BJ (cell line): ENCODE measurements around the gene AP4B1. TPM values are rescaled to one million over a fixed set of nuclear protein-coding genes. Genes with fewer than 3 reads are reported as not detected.

ENCODE experiments used
- CTCF ChIA-PET: fragments of 350-600 bp; formaldehyde crosslinking; extraction: SDS; loops from one replicate; lab custom pipeline; 2021; ENCODE audit warnings: antibody characterized with exemption, inconsistent platforms; lab: Yijun Ruan, JAX
- POLR2A ChIA-PET: fragments of 300-600 bp; sonication (Branson Sonifier 250); formaldehyde crosslinking; extraction: SDS; loops from one replicate; lab custom pipeline; 2021; ENCODE audit warnings: antibody characterized with exemption; lab: Charles Lee
- DNase-seq: peaks from one replicate; pipeline ENCODE4 v3.0.0-alpha.2; 2011; ENCODE audit warnings: low read depth
- H3K27me3 ChIP-seq: 2 replicates; pipeline ENCODE4 v1.6.0; 2011; ENCODE audit warnings: low read length; ENCODE audit not compliant: control insufficient read depth, insufficient read depth
- H3K36me3 ChIP-seq: 2 replicates; pipeline ENCODE4 v1.5.1; 2011; ENCODE audit warnings: low read length; ENCODE audit not compliant: control insufficient read depth, insufficient read depth
- H3K4me3 ChIP-seq: 2 replicates; pipeline ENCODE4 v1.5.1; 2011; ENCODE audit warnings: low read depth, mild to moderate bottlenecking, control low read depth, low read length
- polyA plus RNA-seq: library from polyadenylated mRNA; depleted of rRNA; stranded (reverse); fragments of >200 nt; gene quantifications from 2 replicates; pipeline ENCODE4 v1.2.3, GENCODE V29; 2011
- TF ChIP-seq, protein P1 (sequence below): IDR thresholded peaks from 2 replicates; pipeline ENCODE4 v1.5.1; 2011; ENCODE audit warnings: low read depth, mild to moderate bottlenecking, control low read depth, inconsistent platforms, low read length, moderate library complexity; ENCODE audit not compliant: insufficient read depth

The AP4B1 gene
- polyA plus RNA-seq, 1 experiment, result 9.5 TPM

DNA sequence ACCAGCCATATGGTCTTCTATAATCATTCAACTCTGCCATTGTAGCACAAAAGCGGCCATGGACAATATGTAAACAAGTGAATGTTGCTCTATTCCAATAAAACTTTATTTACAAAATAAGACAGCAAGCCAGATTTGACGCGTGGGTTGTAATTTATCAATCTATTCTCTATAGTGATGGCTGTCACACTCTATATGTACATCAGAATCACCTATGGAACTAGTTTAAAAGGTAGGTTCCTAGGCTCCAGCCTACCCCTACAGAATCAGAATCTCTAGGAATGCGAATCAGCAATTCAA is 24.9 kb downstream of the AP4B1 start:
- Histone ChIP-seq H3K4me3 (no peak overlapping the region), H3K36me3 (no peaks in the 10 kb centered on the region), H3K27me3 (no peaks in the 10 kb centered on the region)
- ChIA-PET POLR2A (no interaction called here), CTCF (interaction anchor here (1.2 kb wide), 1 partner anchor 17 kb away, joined by 3 read pairs; no protein-coding TSS in a partner anchor)
- TF ChIP-seq, protein P1, sequence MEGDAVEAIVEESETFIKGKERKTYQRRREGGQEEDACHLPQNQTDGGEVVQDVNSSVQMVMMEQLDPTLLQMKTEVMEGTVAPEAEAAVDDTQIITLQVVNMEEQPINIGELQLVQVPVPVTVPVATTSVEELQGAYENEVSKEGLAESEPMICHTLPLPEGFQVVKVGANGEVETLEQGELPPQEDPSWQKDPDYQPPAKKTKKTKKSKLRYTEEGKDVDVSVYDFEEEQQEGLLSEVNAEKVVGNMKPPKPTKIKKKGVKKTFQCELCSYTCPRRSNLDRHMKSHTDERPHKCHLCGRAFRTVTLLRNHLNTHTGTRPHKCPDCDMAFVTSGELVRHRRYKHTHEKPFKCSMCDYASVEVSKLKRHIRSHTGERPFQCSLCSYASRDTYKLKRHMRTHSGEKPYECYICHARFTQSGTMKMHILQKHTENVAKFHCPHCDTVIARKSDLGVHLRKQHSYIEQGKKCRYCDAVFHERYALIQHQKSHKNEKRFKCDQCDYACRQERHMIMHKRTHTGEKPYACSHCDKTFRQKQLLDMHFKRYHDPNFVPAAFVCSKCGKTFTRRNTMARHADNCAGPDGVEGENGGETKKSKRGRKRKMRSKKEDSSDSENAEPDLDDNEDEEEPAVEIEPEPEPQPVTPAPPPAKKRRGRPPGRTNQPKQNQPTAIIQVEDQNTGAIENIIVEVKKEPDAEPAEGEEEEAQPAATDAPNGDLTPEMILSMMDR, result no peak
- no peak for DNase-seq

DNA sequence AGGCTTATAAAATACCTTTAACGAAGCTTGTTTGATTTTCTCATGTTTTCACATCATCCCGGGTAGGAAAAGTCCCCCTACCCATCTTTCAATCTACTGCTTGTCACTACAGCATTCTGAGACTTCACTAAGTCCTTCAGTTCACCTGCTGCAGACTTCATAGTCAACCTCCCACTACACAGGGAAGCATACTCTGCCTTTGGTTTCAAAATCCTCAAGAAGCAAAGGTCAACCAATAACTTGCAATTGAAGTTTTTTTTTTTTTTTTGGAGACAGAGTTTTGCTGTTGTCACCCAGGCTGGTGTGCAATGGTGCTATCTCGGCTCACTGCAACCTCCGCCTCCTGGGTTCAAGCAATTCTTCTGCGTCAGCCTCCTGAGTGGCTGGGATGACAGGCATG is 28.4 kb downstream of the AP4B1 start:
- no peak for DNase-seq
- Histone ChIP-seq H3K27me3 (no peaks in the 10 kb centered on the region), H3K4me3 (no peak overlapping the region), H3K36me3 (no peaks in the 10 kb centered on the region)
- CTCF ChIA-PET, result interaction anchor here (1.2 kb wide), 1 partner anchor 26 kb away, joined by 4 read pairs; no protein-coding TSS in a partner anchor
- POLR2A ChIA-PET, result no interaction called here
- TF ChIP-seq, protein P1, result no peak

DNA sequence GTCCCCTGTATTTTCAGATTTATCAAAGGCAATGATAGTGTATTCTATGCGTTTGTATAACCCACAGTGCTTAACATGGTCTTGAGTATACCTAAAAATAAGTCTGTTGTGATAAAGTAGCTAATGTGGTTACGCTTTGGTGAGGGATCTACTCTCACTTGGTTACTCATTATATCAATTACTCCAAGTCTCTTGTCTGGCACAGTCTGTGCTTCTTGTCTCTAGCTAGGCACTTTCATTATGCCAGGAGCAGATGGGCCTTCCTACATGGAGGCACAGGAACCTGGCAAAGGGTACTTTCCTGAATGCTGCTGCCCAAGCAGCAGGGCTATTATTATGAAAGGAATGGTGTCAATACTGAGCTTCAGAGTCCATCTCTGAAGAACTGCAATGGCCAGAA is 28.9 kb downstream of the AP4B1 start:
- no peak overlapping the region for H3K4me3 ChIP-seq
- no peaks in the 10 kb centered on the region for H3K27me3 ChIP-seq
- H3K36me3 ChIP-seq, result no peaks in the 10 kb centered on the region
- TF ChIP-seq, protein P1, result no peak
- no peak for DNase-seq
- POLR2A ChIA-PET, result no interaction called here
- CTCF ChIA-PET, result interaction anchor here (1.2 kb wide), 1 partner anchor 27 kb away, joined by 4 read pairs; no protein-coding TSS in a partner anchor

DNA sequence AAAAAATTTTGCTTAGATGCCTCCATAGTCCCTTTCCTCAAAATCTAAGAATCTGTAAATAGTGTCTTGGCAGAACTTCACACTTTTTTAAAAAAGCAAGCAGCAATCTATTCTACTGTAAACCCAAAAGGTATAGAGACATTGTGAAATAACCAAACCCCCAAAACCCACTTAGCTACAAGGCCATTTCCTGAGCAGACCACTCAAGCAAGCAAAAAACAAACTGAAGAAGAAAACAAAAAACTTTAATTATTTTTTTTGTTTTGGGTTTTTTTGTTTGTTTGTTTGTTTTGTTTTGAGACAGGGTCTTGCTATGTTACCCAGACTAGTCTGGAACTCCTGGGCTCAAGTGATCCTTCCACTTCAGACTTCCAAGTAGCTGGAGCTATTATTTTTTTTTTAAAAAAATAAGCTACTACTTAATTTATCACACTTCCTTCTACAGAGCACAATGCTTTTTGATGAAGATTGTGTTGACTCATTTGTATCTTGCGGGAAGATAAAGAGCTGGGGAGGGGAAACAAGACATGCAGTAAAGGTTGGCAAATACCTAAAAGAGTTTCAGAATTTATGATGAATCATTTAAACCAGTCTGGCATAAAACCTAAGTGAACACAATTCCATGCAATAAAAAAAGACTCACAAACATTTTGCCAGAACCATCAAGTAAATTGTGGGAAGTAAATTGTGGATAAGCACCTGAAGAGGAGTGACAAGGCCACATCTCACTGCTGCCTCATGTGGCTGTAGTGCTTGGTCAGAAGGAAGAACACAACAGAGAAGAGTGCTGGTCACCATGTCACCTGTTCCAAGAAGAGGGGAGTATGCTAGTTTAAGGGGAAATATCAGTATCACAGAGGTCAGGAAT is 30.4 kb downstream of the AP4B1 start:
- TF ChIP-seq, protein P1, result no peak
- POLR2A ChIA-PET, result no interaction called here
- no peak for DNase-seq
- H3K4me3 ChIP-seq, result no peak overlapping the region
- CTCF ChIA-PET, result interaction anchor here (1.0 to 1.4 kb wide), 2 partner anchors 10 to 13 kb away, joined by 3 to 4 read pairs; partner anchors contain the start of gene BCL2L15
- no peaks in the 10 kb centered on the region for H3K27me3 ChIP-seq
- H3K36me3 ChIP-seq, result no peaks in the 10 kb centered on the region

DNA sequence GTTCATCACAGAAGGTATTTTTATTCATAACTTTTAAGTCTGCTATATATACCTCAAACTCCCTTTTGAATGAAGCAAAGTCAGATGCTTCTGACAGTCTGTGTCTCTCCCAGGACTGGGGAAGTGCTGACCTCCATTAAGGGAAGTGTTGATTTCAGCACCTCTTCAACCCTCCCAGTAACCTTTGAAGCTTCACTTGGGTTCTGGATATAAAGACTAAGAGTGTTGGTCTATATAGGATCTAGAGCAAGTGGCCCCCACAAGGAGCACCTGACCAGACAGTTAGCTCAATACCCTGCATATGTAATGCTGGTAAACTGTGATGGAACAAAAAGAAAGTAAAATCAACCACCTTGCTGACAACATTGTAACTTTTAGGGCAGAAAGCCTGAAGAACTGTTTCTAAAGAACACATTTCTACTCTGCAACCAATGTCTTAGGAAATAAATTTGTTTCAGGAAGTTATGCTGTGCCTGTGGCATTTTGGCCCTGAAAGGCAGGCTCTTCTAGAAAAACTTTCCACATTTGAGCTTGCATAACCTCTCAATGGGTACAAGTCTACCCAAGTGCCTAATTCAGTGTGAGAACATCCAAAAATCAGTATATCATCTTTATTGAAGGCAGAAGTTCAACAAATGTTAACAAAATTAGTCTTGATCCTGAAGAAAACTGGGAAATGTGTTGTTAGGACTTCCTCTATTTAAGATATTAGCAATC is 32.2 kb downstream of the AP4B1 start:
- POLR2A ChIA-PET, result no interaction called here
- no peaks in the 10 kb centered on the region for H3K36me3 ChIP-seq
- CTCF ChIA-PET, result interaction anchor here (0.9 to 1.0 kb wide), 2 partner anchors 11 to 15 kb away, joined by 3 to 4 read pairs; partner anchors contain the start of gene BCL2L15
- DNase-seq, result no peak
- TF ChIP-seq, protein P1, result no peak
- H3K4me3 ChIP-seq, result no peak overlapping the region
- H3K27me3 ChIP-seq, result no peaks in the 10 kb centered on the region
